H1 (cell line): ENCODE results near the gene DOCK10. TPM values are rescaled to one million over a fixed set of nuclear protein-coding genes. Genes with fewer than 3 reads are reported as not detected.

Source experiments
- CTCF ChIA-PET: fragments of 300-600 bp; sonication (Branson Sonifier 250); formaldehyde crosslinking; loops from one replicate; lab custom pipeline; 2021; ENCODE audit not compliant: partially characterized antibody; lab: Charles Lee
- POLR2A ChIA-PET: fragments of 300-600 bp; sonication (Branson Sonifier 250); formaldehyde crosslinking; loops from one replicate; lab custom pipeline; 2021; ENCODE audit warnings: inconsistent platforms; ENCODE audit not compliant: partially characterized antibody; lab: Charles Lee
- DNase-seq, 2 experiments: peaks; one replicate each; pipeline versions ENCODE4 v3.0.0 to v3.0.0-alpha.2; 2010 to 2022; ENCODE audit warnings: low spot score in 2 of 2, low read depth in 1 of 2, mixed read lengths in 1 of 2
- FAIRE-seq: peaks from 2 replicates; lab custom pipeline; 2011; peaks lifted over from hg19 to GRCh38; lab: Jason Lieb, UNC
- H2AFZ ChIP-seq: 2 replicates; pipeline ENCODE4 v1.8.1; 2012; ENCODE audit warnings: low read length, inconsistent platforms
- H2AK5ac ChIP-seq: 2 replicates; pipeline ENCODE4 v1.6.1; 2013; ENCODE audit warnings: low read depth, low read length
- H2BK120ac ChIP-seq: replicated peaks from 2 replicates; pipeline ENCODE3; 2013; ENCODE audit warnings: low read depth, low read length, inconsistent platforms
- H2BK12ac ChIP-seq: 2 replicates; pipeline ENCODE4 v1.6.1; 2013; ENCODE audit warnings: low read depth, low read length
- H2BK15ac ChIP-seq: 2 replicates; pipeline ENCODE4 v1.6.1; 2013; ENCODE audit warnings: low read length
- H2BK20ac ChIP-seq: 2 replicates; pipeline ENCODE4 v1.6.1; 2013; ENCODE audit warnings: low read length
- H2BK5ac ChIP-seq: 2 replicates; pipeline ENCODE4 v1.6.1; 2013; ENCODE audit warnings: low read depth, low read length
- H3K14ac ChIP-seq: 2 replicates; pipeline ENCODE4 v1.6.1; 2013; ENCODE audit warnings: inconsistent platforms; ENCODE audit not compliant: insufficient read length
- H3K18ac ChIP-seq: 2 replicates; pipeline ENCODE4 v1.6.1; 2013; ENCODE audit warnings: low read length; ENCODE audit errors: extremely low read depth
- H3K23ac ChIP-seq: 2 replicates; pipeline ENCODE4 v1.6.1; 2013; ENCODE audit warnings: inconsistent platforms; ENCODE audit not compliant: insufficient read length
- H3K23me2 ChIP-seq: 2 replicates; pipeline ENCODE4 v1.6.1; 2013; ENCODE audit warnings: low read depth, low read length
- H3K27ac ChIP-seq: 2 replicates; pipeline ENCODE4 v1.6.1; 2011; ENCODE audit warnings: low read depth, low read length, inconsistent platforms
- H3K27me3 ChIP-seq, 4 experiments: replicated peaks in 1 of 4; 1 replicate in 1 of 4; 2 replicates in 3 of 4; pipeline versions ENCODE4 v1.6.1 to v1.8.1; 2011 to 2013; ENCODE audit warnings: low read length in 3 of 4, mild to moderate bottlenecking in 3 of 4, inconsistent platforms in 2 of 4, mixed read lengths in 2 of 4, moderate library complexity in 1 of 4; ENCODE audit not compliant: control insufficient read depth in 3 of 4, insufficient read depth in 3 of 4; ENCODE audit errors: extremely low read depth in 1 of 4
- H3K36me3 ChIP-seq, 4 experiments: 2 replicates each; pipeline versions ENCODE4 v1.6.1 to v1.8.1; 2011 to 2013; ENCODE audit warnings: mild to moderate bottlenecking in 4 of 4, low read length in 3 of 4, moderate library complexity in 2 of 4, control low read depth in 1 of 4, inconsistent platforms in 1 of 4; ENCODE audit not compliant: insufficient read depth in 4 of 4, control insufficient read depth in 2 of 4
- H3K4ac ChIP-seq: replicated peaks from 2 replicates; pipeline ENCODE3; 2013; ENCODE audit warnings: low read length, low read depth, mixed read lengths, inconsistent platforms; ENCODE audit not compliant: insufficient read length
- H3K4me1 ChIP-seq, 4 experiments: replicated peaks in 1 of 4; 1 replicate in 1 of 4; 2 replicates in 3 of 4; pipeline versions ENCODE4 v1.6.1 to v1.8.1; 2011 to 2013; ENCODE audit warnings: low read length in 3 of 4, inconsistent platforms in 2 of 4, mixed read lengths in 1 of 4; ENCODE audit not compliant: insufficient read depth in 4 of 4, control insufficient read depth in 3 of 4
- H3K4me2 ChIP-seq, 2 experiments: 2 replicates each; pipeline versions ENCODE4 v1.6.1 to v1.8.1; 2011 to 2013; ENCODE audit warnings: low read depth in 2 of 2, low read length in 2 of 2, control low read depth in 1 of 2, inconsistent platforms in 1 of 2, mild to moderate bottlenecking in 1 of 2; ENCODE audit not compliant: insufficient read depth in 1 of 2
- H3K4me3 ChIP-seq, 4 experiments: fragments of 200-600, 300-600 bp in 1 of 4; sonication (generic), shearing (Covaris generic), sonication (Bioruptor Twin) in 1 of 4; 2 replicates each; pipeline versions ENCODE4 v1.5.1 to v1.8.1; 2011 to 2016; ENCODE audit warnings: low read length in 4 of 4, low read depth in 3 of 4, control low read depth in 2 of 4, inconsistent platforms in 2 of 4, mild to moderate bottlenecking in 2 of 4, mixed read lengths in 1 of 4, moderate library complexity in 1 of 4; ENCODE audit not compliant: insufficient read depth in 2 of 4; ENCODE audit errors: extremely low read depth in 1 of 4
- H3K56ac ChIP-seq: replicated peaks from 2 replicates; pipeline ENCODE3; 2013; ENCODE audit warnings: low read depth, mild to moderate bottlenecking, mixed read lengths, low read length, inconsistent platforms; ENCODE audit not compliant: insufficient read length
- H3K79me1 ChIP-seq: 2 replicates; pipeline ENCODE4 v1.6.1; 2013; ENCODE audit warnings: low read depth, low read length, control low read depth
- H3K79me2 ChIP-seq, 2 experiments: 2 replicates each; pipeline versions ENCODE4 v1.6.1 to v1.8.1; 2012 to 2013; ENCODE audit warnings: low read length in 2 of 2, mild to moderate bottlenecking in 2 of 2, inconsistent platforms in 1 of 2; ENCODE audit not compliant: insufficient read depth in 2 of 2, control insufficient read depth in 1 of 2
- H3K9ac ChIP-seq, 4 experiments: replicated peaks in 1 of 4; 1 replicate in 1 of 4; 2 replicates in 3 of 4; pipeline versions ENCODE4 v1.6.1 to v1.8.1; 2011 to 2013; ENCODE audit warnings: low read depth in 3 of 4, low read length in 3 of 4, control low read depth in 2 of 4, mild to moderate bottlenecking in 2 of 4, moderate library complexity in 2 of 4, inconsistent platforms in 1 of 4; ENCODE audit errors: extremely low read depth in 1 of 4
- H3K9me3 ChIP-seq, 2 experiments: 2 replicates each; pipeline versions ENCODE4 v1.6.1 to v1.8.1; 2012 to 2013; ENCODE audit warnings: mild to moderate bottlenecking in 2 of 2, moderate library complexity in 2 of 2, control low read depth in 1 of 2, inconsistent platforms in 1 of 2, low read depth in 1 of 2, low read length in 1 of 2, mixed read lengths in 1 of 2; ENCODE audit not compliant: insufficient read depth in 2 of 2
- H4K20me1 ChIP-seq, 2 experiments: replicated peaks in 1 of 2; 2 replicates each; pipeline versions ENCODE3 to v1.8.1; 2011 to 2013; ENCODE audit warnings: inconsistent platforms in 2 of 2, low read length in 2 of 2, mild to moderate bottlenecking in 1 of 2; ENCODE audit not compliant: insufficient read depth in 2 of 2, control insufficient read depth in 1 of 2
- H4K5ac ChIP-seq: 2 replicates; pipeline ENCODE4 v1.6.1; 2013; ENCODE audit warnings: low read length, low read depth, mixed read lengths, inconsistent platforms; ENCODE audit not compliant: insufficient read length
- H4K8ac ChIP-seq: 2 replicates; pipeline ENCODE4 v1.8.0; 2013; ENCODE audit warnings: mild to moderate bottlenecking, moderate library complexity, low read length, inconsistent platforms; ENCODE audit not compliant: insufficient read depth; ENCODE audit errors: extremely low read depth
- H4K91ac ChIP-seq: replicated peaks from 2 replicates; pipeline ENCODE3; 2013; ENCODE audit warnings: low read length, mixed read lengths, inconsistent platforms; ENCODE audit not compliant: insufficient read length
- CHD1 ChIP-seq: IDR thresholded peaks from 2 replicates; pipeline ENCODE4 v1.6.1; 2012; ENCODE audit warnings: low read depth, low read length, improper control_type of control experiment
- EGR1 ChIP-seq: IDR thresholded peaks from 2 replicates; pipeline ENCODE4 v1.6.1; 2011; ENCODE audit warnings: low read depth, low read length, borderline replicate concordance
- HDAC2 ChIP-seq, 2 experiments: fragments of 300-600 bp in 1 of 2; sonication (generic) in 1 of 2; IDR thresholded peaks; 2 replicates each; pipeline ENCODE4 v1.6.1; 2011 to 2012; ENCODE audit warnings: low read depth in 2 of 2, low read length in 2 of 2, mild to moderate bottlenecking in 2 of 2, moderate library complexity in 2 of 2, borderline replicate concordance in 1 of 2, inconsistent platforms in 1 of 2
- POU5F1 ChIP-seq: IDR thresholded peaks from 2 replicates; pipeline ENCODE4 v1.6.1; 2011; ENCODE audit warnings: low read depth, mild to moderate bottlenecking, low read length, moderate library complexity
- RFX5 ChIP-seq: IDR thresholded peaks from 2 replicates; pipeline ENCODE4 v1.6.1; 2011; ENCODE audit warnings: low read depth, low read length, improper control_type of control experiment, borderline replicate concordance
- RNF2 ChIP-seq: fragments of 200-900, 300-1000 bp; sonication (generic); IDR thresholded peaks from 2 replicates; pipeline ENCODE4 v1.7.1; 2016; ENCODE audit warnings: borderline replicate concordance, low read depth, mild to moderate bottlenecking, antibody characterized with exemption, low read length; ENCODE audit not compliant: poor library complexity, severe bottlenecking; ENCODE audit errors: missing control alignments
- TBP ChIP-seq: IDR thresholded peaks from 2 replicates; pipeline ENCODE4 v1.6.1; 2011; ENCODE audit warnings: low read depth, low read length, improper control_type of control experiment
- WGBS, 2 experiments: shearing (Covaris generic) in 1 of 2; methylation state at CpG; one replicate each; pipeline versions ENCODE4 v1.1.6 to v1.1.7; 2013 to 2015; ENCODE audit warnings: low lambda C conversion rate in 2 of 2, mixed read lengths in 2 of 2, inconsistent platforms in 1 of 2, low coverage in 1 of 2, missing lambda C conversion rate in 1 of 2; ENCODE audit not compliant: insufficient replicate concordance in 2 of 2, insufficient coverage in 1 of 2, insufficient read length in 1 of 2; ENCODE audit errors: extremely low coverage in 1 of 2, missing lambda C conversion rate in 1 of 2; 5-methylcytosine and 5-hydroxymethylcytosine counted together
- polyA plus RNA-seq, 7 experiments: library from polyadenylated mRNA; depleted of rRNA in 3 of 7; stranded (reverse) in 5 of 7; unstranded in 2 of 7; fragments of >200 nt in 5 of 7; fragments of 200-250 nt in 2 of 7; gene quantifications; 1 replicate in 5 of 7; 2 replicates in 1 of 7; 4 replicates in 1 of 7; pipeline versions ENCODE4 v1.2.1 to v1.2.3, GENCODE V29; 2011 to 2013; ENCODE audit warnings: missing spikeins in 2 of 7, mixed read lengths in 2 of 7
- total RNA-seq: library from RNA; stranded (reverse); fragmentation: NEBNext Ultra II Directional; extraction: Animal tissue kit (Norgen Biotek cat#: 25700); gene quantifications from 2 replicates; pipeline ENCODE4 v1.2.1, GENCODE V29; 2021
- TF ChIP-seq, protein P1 (sequence below): IDR thresholded peaks from 2 replicates; pipeline ENCODE4 v1.6.1; 2011; ENCODE audit warnings: low read length, improper control_type of control experiment
- TF ChIP-seq, protein P2 (sequence below): IDR thresholded peaks from 2 replicates; pipeline ENCODE4 v1.6.1; 2012; ENCODE audit warnings: inconsistent platforms
- TF ChIP-seq, protein P3 (sequence below): IDR thresholded peaks from 2 replicates; pipeline ENCODE4 v1.6.1; 2012; ENCODE audit warnings: low read length, inconsistent platforms

The DOCK10 gene
- total and polyA plus RNA-seq, 2 of the 8 experiments (the other 6 are each of a cell fraction or from before 2014, with no cell fraction given): 0.33 to 1.6 TPM

DNA sequence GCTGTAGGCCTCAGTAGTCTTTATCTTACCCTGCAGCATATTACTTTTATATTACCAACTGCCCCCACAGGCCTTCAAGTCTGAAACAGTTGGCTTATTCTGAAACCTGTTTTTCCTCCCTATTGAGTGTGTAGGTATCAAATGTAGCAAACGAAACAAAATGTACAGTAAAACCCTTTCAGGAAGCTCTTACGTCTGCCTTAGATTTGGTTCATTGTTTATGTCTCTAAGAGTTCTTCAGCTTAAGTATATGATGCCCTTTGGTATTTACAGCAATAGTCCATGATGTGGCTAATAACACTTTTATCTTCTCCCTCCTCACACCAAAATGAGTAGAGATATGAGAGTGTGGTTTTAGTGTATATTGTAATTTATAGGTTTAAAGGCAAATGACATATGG, 108.8 kb downstream of the DOCK10 start:
- no peak overlapping the region for H3K14ac ChIP-seq
- H4K8ac ChIP-seq: no peak overlapping the region
- H3K27ac ChIP-seq: no peak overlapping the region
- no peak overlapping the region for H2BK5ac ChIP-seq
- no peak overlapping the region for H3K9ac ChIP-seq
- H3K23me2 ChIP-seq: no peaks in the 10 kb centered on the region
- no peak overlapping the region for H2AFZ ChIP-seq
- no peak overlapping the region for H2BK20ac ChIP-seq
- H3K4me1 ChIP-seq: peaks cover 2 to 7% (median 3%) of the 10 kb centered on the region in 4 experiments; a peak in 5 of 7 replicates
- H3K79me2 ChIP-seq: no peaks in the 10 kb centered on the region
- no peaks in the 10 kb centered on the region for H3K27me3 ChIP-seq
- H3K36me3 ChIP-seq: no peaks in the 10 kb centered on the region
- FAIRE-seq (no peak), DNase-seq (no peak)
- H4K91ac ChIP-seq: no peak overlapping the region
- H2AK5ac ChIP-seq: no peak overlapping the region
- ChIA-PET CTCF (interaction anchor here (0.6 to 3.5 kb wide), 6 partner anchors 16 to 728 kb away, joined by 3 to 35 read pairs (median 4); no protein-coding TSS in a partner anchor), POLR2A (no interaction called here)
- H3K79me1 ChIP-seq: no peaks in the 10 kb centered on the region
- H3K56ac ChIP-seq: no peak overlapping the region
- H3K18ac ChIP-seq: no peak overlapping the region
- no peak overlapping the region for H3K4me2 ChIP-seq
- H4K5ac ChIP-seq: no peak overlapping the region
- no peak overlapping the region for H2BK12ac ChIP-seq
- 89% methylated on average over 2 of the region's 2 CpGs; no CpG with 5 or more reads in 1 of the 2 experiments for WGBS, 2 experiments
- H2BK15ac ChIP-seq: no peak overlapping the region
- no peak overlapping the region for H2BK120ac ChIP-seq
- H3K9me3 ChIP-seq: no peaks in the 10 kb centered on the region
- H3K23ac ChIP-seq: no peak overlapping the region
- no peak overlapping the region for H3K4me3 ChIP-seq
- H3K4ac ChIP-seq: no peak overlapping the region
- H4K20me1 ChIP-seq: no peaks in the 10 kb centered on the region
- no peak for TF ChIP-seq HDAC2 (IDR thresholded peaks at IDR 0.05; ENCODE audit: borderline replicate concordance in 1 of 2, low read depth in 2 of 2, low read length in 2 of 2)
- TF ChIP-seq TBP: no peak
- TF ChIP-seq POU5F1: no peak
- no peak for TF ChIP-seq EGR1
- no peak for TF ChIP-seq RNF2
- TF ChIP-seq CHD1: no peak
- no peak for TF ChIP-seq RFX5
- TF ChIP-seq, protein P1, sequence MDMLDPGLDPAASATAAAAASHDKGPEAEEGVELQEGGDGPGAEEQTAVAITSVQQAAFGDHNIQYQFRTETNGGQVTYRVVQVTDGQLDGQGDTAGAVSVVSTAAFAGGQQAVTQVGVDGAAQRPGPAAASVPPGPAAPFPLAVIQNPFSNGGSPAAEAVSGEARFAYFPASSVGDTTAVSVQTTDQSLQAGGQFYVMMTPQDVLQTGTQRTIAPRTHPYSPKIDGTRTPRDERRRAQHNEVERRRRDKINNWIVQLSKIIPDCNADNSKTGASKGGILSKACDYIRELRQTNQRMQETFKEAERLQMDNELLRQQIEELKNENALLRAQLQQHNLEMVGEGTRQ: no peak
- TF ChIP-seq, protein P2, sequence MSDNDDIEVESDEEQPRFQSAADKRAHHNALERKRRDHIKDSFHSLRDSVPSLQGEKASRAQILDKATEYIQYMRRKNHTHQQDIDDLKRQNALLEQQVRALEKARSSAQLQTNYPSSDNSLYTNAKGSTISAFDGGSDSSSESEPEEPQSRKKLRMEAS: no peak
- TF ChIP-seq, protein P3, sequence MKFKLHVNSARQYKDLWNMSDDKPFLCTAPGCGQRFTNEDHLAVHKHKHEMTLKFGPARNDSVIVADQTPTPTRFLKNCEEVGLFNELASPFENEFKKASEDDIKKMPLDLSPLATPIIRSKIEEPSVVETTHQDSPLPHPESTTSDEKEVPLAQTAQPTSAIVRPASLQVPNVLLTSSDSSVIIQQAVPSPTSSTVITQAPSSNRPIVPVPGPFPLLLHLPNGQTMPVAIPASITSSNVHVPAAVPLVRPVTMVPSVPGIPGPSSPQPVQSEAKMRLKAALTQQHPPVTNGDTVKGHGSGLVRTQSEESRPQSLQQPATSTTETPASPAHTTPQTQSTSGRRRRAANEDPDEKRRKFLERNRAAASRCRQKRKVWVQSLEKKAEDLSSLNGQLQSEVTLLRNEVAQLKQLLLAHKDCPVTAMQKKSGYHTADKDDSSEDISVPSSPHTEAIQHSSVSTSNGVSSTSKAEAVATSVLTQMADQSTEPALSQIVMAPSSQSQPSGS: no peak
